ENCODE measurements around the gene AP4S1.

GRCh38 chr14:31020834-31021575 is 4.4 kb upstream of the AP4S1 start:
- TF ChIP-seq CTCF (IDR thresholded peaks at IDR 0.05) (no peak), EP300 (IDR thresholded peaks at IDR 0.05) (no peak)

Data from stomach (tissue), 4 donors.